Limb (tissue), 2 donors: Measurements from ENCODE around the gene CFAP20DC.
"Not testable (repeated sequence)": the region's sequence is repeated elsewhere in the genome, so short reads cannot be mapped to it uniquely, and the experiment has no call there.

ENCODE experiments used
- DNase-seq, 2 donors: peaks; one replicate each; pipeline ENCODE4 v3.0.0-alpha.2; 2016; ENCODE audit errors: extremely low spot score in 2 of 2

The CFAP20DC gene

GRCh38 chr3:59023612-59024011 lies 26.2 kb downstream of the CFAP20DC start:
- no peak for DNase-seq

GRCh38 chr3:59017617-59017984 lies 32.2 kb downstream of the CFAP20DC start:
- DNase-seq, result no peak

GRCh38 chr3:59016930-59017616 lies 32.8 kb downstream of the CFAP20DC start:
- DNase-seq, result no peak

- DNase-seq, result no peak
Observed at GRCh38 chr3:59013611-59014010, 36.2 kb downstream of the CFAP20DC start.

- peak in 1 of 2 donors; percentile 11 for DNase-seq
Observed at GRCh38 chr3:59006634-59007517, 42.9 kb downstream of the CFAP20DC start.

GRCh38 chr3:59001675-59002074 lies 48.1 kb downstream of the CFAP20DC start:
- no peak for DNase-seq

GRCh38 chr3:58999774-59000160 lies 50.1 kb downstream of the CFAP20DC start:
- no peak for DNase-seq

- DNase-seq, result no peak
Observed at GRCh38 chr3:58999134-58999773, 50.6 kb downstream of the CFAP20DC start.

GRCh38 chr3:58998476-58999117 lies 51.2 kb downstream of the CFAP20DC start:
- no peak for DNase-seq

- no peak for DNase-seq
Observed at GRCh38 chr3:58996730-58997129, 53.1 kb downstream of the CFAP20DC start.

GRCh38 chr3:58994746-58995330 lies 55.0 kb downstream of the CFAP20DC start:
- peak; percentile 36 to 53 for DNase-seq

- no peak for DNase-seq
Observed at GRCh38 chr3:58993547-58993946, 56.3 kb downstream of the CFAP20DC start.

- no peak for DNase-seq
Observed at GRCh38 chr3:58991623-58992022, 58.2 kb downstream of the CFAP20DC start.

- no peak for DNase-seq
Observed at GRCh38 chr3:58991026-58991425, 58.8 kb downstream of the CFAP20DC start.

GRCh38 chr3:58989955-58990354 lies 59.9 kb downstream of the CFAP20DC start:
- DNase-seq, result no peak

- DNase-seq, result no peak
Observed at GRCh38 chr3:58989163-58989562, 60.7 kb downstream of the CFAP20DC start.

- no peak for DNase-seq
Observed at GRCh38 chr3:58988041-58988440, 61.8 kb downstream of the CFAP20DC start.

- no peak for DNase-seq
Observed at GRCh38 chr3:58986654-58987053, 63.2 kb downstream of the CFAP20DC start.

- DNase-seq, result no peak
Observed at GRCh38 chr3:58979840-58980239, 70.0 kb downstream of the CFAP20DC start.

GRCh38 chr3:58973796-58974195 lies 76.0 kb downstream of the CFAP20DC start:
- no peak for DNase-seq

GRCh38 chr3:58967866-58968265 lies 82.0 kb downstream of the CFAP20DC start:
- DNase-seq, result not testable (repeated sequence)
